Limb (tissue), 2 donors: ENCODE measurements around the gene OR2F2.

ENCODE experiments used
- DNase-seq, 2 donors: peaks; one replicate each; pipeline ENCODE4 v3.0.0-alpha.2; 2016; ENCODE audit errors: extremely low spot score in 2 of 2

Gene OR2F2

DNA sequence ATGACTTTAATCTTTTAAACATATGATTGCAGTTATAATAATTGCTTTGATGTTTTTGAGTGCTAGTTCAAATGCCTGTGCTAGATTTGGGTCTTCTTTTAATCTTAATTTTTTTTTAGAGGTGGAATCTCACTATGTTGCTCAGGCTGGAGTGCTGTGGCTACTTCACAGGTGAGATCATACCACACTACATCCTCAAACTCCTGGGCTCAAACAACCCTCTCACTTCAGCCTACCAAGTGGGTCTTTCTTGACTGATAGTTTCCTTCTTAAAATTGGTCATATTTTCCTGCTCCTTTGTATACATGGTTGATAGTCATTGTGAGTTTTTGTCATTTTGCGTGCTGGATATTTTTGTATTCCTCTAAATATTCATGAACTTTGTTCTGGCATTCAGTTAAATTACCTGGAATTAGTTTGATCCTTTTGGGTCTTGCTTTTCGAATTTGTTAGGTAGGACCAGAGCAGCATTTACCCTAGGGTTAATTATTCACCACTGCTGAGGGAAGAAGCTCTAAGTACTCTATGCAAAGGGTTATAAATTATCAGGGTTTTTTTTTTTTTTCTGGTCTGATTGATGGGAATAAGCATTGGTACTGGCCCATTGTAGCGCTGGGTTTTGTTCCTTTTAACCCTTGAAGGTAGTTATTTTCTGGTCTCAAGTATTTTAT, 21.0 kb upstream of the OR2F2 start:
- no peak for DNase-seq

DNA sequence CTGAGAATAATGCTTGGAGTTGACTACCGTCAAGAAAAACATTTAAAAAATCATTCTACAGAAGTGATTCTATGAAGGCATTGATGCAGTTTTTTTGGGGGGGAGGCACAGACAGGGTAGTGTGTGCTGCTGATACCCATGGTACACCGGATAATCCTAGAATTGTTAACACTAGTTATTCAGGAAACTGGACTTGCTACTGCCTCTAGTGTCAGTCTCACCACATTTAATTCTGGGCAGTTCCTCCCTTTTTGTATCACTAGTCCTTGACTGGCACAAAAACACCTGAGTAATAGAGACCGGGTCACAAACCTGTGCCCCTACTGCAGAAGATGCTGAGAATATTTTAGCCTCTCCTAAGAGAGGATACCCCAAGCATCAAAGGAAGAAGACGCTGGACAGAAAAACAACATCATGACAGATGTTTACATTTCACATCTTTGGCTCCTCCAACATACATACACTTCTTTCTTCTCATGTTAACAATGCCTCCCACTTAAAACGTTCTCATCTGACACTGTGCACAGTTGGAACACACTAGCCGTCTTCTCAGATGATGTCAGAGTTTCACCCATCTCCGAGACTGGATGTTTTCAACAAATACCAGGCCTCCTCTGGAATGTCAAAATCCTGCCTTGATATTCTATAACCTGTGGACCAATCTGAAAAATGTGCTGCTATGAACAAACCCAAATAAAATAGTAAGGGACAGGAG, 19.9 kb upstream of the OR2F2 start:
- no peak for DNase-seq

DNA sequence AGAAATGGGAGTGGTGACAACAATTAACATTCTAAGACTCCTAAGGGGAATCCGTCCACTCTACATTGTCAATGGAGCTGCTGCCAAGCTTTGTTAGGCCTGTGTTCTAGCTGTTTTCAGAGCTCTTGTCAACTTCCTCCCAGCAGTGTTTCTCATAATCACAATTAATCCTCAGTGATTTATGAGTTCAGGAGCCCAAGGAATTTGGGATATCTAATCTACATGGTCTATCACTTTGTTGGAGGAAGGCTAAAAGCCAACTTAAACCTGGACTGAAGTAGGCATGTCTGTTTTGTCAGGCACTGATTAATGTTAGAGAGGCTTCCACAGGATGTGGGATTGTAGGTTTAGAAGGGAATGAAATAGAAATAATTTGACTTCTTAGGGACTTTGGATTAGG, 10.2 kb upstream of the OR2F2 start:
- DNase-seq, result no peak

DNA sequence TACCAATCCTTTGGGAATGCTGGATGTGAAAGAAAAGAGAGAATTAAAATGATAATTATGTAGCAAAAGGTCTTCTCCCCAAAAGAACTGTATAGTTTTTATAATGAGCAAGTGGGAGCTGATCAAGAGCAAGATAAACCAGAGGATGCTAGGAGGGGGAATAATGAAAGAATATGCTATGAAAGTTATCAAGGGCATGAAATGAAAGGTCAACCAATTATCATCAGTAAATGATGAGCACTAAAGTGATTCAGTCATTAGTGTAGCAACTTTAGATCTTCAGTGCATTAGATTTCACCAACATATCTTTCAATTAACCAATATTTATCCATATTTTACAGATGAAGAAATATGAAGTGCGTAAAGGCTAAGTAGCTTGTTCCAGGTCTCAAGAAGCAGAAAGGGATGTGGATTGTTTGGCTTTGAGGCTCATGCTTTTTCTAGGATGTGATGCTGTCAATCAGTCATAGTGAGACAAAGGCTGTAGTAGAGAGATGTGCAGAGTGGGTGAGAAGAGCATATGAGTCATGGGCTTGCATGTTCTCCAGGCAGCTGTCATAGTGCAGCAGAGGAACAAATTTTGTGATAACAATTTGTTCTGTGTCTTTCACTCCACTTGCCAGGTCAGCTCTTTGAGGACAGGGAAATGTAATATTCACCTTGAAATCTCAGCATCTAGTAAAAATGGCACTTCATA, 5.7 kb upstream of the OR2F2 start:
- DNase-seq, result no peak

DNA sequence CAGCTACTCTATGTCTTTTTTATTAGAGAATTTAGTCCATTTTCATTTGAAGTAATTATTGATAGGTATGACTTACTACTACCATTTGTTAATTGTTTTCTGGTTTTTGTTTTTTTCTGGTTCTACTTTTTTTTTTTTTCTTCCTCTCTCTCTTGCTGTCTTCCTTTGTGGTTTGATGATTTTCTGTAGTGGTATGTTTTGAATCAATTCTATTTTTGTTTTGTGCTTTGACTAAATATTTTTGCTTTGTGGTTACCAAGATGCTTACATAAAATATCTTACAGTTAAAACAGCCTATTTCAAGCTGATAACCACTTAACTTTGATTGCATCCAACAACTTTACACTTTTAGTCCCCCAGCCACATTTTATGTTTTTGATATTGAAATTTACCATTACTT, 3.3 kb upstream of the OR2F2 start:
- no peak for DNase-seq

DNA sequence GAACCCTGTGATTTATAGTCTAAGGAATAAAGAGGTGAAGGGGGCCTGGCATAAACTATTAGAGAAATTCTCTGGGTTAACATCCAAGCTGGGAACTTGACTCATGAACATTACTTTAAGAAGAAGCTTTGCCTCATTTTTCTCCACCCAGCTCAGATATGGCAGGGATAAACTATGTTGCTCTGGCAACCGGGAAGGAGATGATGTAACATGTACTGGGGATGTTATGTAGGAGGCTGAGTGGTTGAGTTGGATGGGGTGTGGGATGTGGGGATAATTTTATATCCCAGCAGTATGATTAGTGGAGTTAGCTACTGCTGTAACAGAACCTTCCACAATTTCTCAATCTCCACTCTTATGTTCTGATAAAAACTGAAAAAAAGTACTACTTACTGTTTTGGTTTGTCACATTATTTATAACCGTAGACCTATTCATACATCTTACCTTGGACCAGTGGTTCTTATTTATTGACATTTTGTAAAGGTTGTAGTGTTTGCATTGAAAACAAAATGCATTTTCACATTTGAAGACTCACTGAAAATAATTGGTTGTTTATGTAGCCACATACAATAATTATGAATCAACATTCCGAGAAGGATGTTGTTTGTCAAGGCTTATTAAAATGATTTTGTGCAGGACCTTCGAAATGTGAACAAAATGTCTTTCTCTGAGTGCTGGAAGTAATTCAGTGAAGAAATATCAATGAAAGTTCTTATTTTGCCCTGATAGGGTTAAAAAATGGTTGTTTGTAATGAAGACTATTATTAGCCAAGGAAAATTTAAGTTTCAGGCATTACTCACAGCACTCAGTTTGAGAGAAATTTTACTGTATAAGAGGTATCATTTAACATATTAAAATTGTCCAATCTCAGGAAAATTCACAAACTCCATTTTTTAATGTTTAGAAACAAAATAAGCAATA, 1.3 kb downstream of the OR2F2 start:
- DNase-seq, result no peak

DNA sequence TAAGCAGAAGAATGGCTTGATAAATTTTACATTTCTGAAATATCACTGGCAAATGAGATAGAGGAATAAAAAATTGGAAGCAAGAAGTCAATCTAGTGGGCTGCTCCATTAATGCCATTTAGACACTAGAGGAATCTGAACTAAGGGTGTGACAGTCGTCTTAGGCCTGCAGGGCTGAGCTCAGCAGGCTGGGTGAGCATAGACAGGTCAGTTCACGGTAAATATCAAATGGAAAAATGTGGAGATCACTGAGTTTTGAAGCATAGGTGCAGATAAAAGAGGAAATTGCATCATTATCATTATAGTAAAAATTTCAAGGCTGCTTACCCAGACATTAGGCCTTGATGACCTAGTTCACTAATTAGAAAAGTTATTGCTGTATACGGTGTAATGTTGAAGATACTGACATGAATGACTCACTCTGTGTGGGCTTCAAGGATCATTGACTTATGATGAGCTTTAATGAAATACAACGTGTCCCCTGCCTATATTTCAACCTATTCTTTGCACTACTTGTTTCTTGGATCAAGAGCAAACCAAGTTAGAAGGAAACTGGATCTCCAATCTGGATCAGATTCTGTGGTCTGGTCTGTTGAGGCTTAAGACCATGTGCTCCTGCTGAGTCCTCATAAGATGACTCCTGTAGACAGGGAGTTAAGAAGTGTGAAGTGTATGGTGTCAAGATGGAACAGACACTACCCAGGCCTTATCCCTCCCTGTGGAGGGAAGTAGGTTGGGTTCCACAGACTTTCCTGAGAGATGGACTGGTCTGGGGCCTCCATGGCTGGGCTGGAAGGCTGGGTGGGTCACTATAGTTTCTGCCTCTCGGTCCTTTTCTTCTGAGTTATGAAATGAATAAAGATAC, 3.6 kb downstream of the OR2F2 start:
- DNase-seq, result no peak

DNA sequence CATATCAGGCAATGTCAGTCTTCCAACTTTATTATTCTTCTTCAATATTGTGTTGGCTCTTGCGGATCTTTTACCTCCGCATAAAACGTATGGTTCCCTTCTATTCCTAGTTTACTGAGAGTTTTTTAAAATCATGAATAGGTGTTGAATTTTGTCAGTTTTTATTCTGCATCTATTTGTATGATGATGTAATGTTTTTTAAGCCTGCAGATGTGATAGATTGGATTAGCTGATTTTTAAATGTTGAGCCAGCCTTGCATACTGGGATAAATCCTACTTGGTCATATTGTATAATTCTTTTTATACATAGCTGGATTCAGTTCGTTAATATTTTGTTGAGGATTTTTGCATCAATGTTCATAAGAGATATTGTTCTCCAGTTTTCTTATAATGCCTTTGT, 10.4 kb downstream of the OR2F2 start:
- DNase-seq, result no peak

DNA sequence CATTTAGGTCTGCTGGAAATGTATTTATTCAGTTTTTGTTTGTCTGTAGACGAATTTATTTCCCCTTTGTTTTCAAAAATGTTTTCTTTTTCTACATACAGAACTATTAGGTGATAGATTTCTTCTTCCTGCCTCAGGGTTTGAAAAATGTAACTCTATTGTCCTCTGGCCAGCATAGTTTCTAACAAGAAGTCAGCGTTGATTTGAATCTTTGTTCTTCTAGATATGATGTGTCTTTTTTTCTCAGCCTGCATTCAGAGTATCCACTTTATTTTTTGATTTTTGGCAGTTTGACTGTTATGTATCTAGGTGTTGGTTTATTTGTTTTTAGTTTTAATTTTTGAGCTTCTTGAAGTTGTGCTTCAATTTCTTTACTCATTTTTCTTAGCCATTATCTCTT, 12.1 kb downstream of the OR2F2 start:
- DNase-seq, result no peak

DNA sequence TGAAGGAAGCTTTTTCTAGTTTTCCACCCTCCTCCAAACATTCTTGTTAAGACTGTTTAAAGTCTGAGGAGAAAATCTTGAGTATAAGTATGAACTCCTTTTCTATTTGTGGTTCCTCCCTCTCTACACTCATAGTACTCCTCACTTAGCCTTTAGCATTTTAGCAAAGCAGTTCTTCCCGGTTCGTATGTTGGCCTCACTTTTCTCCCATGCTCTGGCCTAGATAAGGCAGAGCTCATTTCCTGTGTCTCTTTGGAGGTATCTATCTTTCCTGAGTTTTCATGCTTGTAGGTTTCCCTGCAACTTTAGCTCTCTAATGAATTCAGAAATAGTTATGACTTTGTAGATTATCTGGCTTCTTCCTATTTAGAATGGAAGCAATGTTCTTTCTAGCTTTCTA, 13.7 kb downstream of the OR2F2 start:
- DNase-seq, result no peak

DNA sequence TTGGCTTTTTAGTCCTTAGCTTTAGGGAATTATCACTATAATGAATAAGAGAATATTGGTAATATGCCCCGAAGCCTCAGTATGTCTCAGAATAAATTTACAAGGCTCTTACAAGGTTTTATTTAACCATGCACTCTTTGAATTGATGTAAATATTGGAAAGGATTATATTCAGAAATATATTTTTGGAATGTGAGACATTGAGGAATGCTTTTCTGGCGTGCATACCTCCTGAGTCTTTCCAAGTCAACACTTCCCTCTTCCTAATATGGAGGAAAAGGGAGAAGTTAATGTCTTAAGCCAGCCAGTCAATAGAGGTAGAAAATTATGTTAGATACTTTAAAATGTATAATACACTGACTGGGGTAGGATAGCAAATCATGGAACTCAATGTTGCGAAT, 18.4 kb downstream of the OR2F2 start:
- DNase-seq, result peak in 1 of 2 donors; percentile 2

DNA sequence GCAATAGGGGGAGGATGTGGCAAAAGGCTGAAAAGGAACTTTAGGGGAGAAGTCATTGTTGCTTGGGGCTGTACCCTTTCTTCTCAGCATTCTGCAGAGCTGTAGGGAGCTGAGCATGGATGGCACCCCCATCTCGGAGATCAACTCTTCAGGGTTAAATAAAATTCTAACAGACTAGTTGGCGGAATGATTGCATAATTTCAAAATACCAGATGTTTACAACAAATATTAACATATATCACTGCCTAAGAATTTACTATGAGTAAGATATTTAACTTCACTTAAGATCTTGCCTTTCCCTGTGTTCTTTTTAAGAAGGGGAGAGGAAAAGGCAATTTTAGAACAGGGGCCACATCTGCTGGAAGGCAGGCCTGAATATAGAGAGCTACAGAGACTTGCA, 19.1 kb downstream of the OR2F2 start:
- DNase-seq, result no peak

DNA sequence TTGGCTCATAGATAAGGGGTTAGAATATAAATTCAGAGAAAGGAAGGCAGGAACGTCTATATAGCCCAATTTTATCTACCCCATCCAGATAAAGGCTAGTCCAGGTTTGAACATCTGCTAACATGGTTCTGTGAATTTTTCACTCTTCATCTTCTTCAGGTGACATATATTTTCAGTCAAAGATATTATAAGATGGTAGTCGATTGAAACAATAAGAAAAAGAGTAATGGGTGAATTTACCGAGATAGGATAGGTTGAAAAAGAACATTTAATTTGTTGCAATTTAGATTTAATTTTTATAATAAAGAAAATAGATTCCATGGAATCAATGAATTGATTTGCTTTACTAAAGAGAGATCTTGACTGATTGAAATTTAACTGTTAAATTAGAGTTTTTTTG, 19.5 kb downstream of the OR2F2 start, which contains the start of gene OR2F1:
OR2F1 (plus strand) TSS at position 301 of the 400 bp plus-strand sequence. CDS start 5,127 bp downstream, outside the sequence.
- no peak for DNase-seq

DNA sequence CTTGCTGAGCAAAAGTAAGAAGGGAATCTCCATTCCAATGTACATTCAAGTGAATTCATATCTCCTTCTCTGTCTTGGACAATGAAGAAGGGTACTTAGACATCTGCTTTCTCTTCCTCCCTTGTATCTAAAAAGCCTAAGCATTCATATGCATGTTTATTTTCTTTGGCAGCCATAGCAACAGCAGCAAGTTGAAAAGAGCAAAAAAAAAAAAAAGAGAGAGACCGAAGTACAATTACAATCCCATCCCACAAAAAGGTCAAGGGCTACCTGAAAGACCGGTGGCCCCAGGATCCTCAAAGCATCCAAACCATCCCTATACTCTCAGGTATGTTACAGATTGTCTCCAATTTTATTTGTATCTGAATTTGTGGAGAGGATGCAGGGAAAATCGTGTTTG, 23.7 kb downstream of the OR2F2 start:
- no peak for DNase-seq

DNA sequence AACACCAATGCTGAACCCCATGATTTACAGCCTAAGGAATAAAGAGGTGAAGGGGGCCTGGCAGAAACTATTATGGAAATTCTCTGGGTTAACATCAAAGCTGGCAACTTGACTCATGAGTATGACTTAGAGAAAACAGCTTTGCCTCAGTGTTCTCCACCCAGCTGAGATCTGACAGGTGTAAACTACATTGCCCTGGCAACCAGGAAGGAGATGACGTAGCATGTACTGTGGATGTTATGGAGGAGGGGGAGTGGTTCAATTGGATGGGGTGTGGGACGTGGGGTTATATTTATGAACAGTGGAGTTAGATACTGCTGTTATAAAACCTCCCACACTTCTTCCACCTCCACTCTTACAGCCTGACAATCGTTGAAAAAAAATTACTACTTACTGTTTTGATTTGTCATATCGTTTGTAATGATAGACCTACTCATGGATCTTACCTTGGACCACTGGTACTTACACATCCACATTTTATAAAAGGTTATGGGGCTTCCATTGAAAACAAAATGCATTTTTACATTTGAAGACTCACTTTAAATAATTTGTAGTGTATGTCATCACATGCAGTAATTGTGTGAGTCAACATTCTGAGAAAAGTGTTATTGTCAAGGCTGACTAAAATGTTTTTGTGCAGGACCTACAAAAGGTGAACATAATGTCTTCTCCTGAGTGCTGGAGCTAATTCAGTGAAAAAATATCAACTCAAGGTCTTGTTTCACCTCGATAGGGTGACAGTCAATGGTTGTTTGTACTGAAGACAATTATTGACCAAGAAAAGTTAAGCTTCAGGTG, 26.0 kb downstream of the OR2F2 start:
- DNase-seq, result no peak

DNA sequence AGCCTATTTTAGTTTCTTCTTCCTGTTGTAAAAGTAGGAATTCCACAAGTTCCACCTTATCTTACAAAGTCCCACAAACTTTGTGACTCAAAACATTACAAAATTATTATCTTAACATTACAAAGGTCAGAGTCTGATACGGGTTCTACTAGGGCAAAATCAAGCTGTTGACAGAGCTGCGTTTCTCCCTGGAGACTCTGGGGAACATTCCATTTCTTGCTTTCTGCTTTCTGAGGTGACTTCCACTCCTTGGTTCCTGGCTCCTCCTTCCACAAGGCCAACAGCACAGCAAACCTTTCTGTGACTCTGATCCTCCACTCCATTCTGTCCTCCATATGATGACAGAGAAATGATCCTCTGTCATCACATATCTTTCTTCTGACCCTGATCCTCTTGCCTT, 30.2 kb downstream of the OR2F2 start:
- DNase-seq, result no peak

DNA sequence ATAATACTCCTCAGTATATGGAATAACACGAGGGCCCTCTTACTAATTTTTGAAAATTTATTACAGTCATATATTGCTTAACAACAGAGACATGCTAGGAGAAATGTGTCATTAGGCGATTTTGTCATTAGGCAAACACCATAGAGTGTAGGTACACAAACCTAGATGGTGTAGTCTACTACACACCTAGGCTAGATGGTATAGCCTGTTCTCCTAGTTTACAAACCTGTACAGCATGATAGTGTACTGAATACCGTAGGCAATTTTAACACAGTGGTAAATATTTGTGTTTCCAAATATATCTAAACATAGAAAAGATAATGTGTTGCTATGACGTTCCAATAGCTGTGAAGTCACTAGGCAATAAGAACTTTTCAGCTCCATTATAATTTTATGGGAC, 32.4 kb downstream of the OR2F2 start:
- no peak for DNase-seq

DNA sequence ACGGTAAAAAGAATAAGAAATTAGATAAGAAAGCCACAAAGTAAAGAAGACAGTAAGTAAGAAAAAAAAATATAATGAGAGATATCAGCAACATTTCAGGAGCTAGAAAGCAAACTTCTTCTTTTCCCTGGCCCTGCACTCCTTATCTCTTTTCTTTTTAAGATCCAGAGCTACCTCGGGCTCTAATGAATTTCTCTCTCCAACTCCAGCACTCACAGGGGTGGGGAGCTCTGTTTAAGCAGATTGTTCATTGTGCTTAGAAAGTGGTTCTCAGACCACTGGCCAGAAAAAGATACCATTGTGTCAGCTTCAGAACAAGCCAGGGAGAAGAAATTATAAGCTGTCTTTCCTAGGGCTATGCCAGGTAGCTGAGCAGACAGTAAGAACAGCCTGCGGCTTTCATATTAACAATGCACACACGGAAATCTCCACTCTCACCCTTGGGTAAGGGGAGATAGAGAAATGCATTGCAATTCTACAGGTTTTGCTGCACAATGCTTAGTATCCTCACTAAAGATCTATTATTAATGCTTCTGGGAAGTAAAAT, 38.9 kb downstream of the OR2F2 start:
- no peak for DNase-seq

DNA sequence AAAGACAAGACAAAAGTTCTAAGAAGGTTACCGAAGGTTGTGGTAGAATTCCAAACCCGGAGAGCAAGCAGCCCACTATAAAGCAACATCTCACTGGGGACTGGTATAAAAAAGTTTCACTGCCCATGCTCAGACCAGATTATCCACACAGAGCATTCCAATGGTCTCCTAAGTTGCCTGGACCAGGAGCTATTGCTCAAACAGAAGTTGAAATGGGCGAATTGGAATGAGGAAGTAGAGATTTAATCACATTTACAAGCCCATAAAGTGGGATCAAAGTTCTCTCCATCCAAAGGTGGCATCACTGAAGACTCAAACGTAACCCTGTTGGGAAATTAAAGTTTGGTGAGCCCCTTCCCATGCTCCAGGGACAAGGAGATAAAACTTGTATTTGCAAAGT, 39.4 kb downstream of the OR2F2 start:
- DNase-seq, result no peak

DNA sequence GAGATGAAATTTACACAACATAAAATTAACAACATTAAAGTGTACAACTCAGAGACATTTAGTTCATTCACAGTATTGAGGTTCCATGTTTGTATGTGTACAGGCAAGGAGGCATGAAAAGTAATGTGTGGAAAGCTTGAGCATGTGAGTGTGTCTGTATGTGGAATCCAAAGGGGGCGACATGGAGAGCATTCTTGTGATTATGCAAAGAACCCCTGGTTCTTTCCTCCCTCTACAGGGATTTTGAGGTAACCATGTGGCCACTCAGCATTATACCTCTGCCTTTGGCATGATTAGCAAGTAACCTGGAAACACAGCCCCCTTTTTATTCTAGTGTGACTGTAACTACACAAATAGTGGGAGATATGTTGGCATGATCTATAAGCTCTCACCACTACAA, 40.6 kb downstream of the OR2F2 start:
- DNase-seq, result no peak
